Hepatocyte (in vitro differentiated cells): ENCODE measurements around the gene IDH3A. TPM values are rescaled to one million over a fixed set of nuclear protein-coding genes. Genes with fewer than 3 reads are reported as not detected.

Experiments
- DNase-seq: peaks from one replicate; pipeline ENCODE4 v3.0.0-alpha.2; 2016; ENCODE audit warnings: low spot score
- H2AFZ ChIP-seq: fragments of 200-600 bp; sonication (generic); 2 replicates; pipeline ENCODE4 v1.6.0; 2016; ENCODE audit warnings: antibody characterized with exemption, mild to moderate bottlenecking
- H3K27ac ChIP-seq: fragments of 200-600 bp; sonication (generic); 2 replicates; pipeline ENCODE4 v1.5.1; 2016; ENCODE audit warnings: mild to moderate bottlenecking
- H3K27me3 ChIP-seq: fragments of 200-600 bp; sonication (generic); 2 replicates; pipeline ENCODE4 v1.6.1; 2016
- H3K36me3 ChIP-seq: fragments of 200-600 bp; sonication (generic); replicated peaks from 2 replicates; pipeline ENCODE4 v1.5.1; 2016; ENCODE audit warnings: low read depth; ENCODE audit not compliant: insufficient read depth
- H3K4me1 ChIP-seq: fragments of 200-600 bp; sonication (generic); 2 replicates; pipeline ENCODE4 v1.5.1; 2016; ENCODE audit warnings: mild to moderate bottlenecking, moderate library complexity; ENCODE audit not compliant: insufficient read depth
- H3K4me2 ChIP-seq: fragments of 200-600 bp; sonication (generic); 2 replicates; pipeline ENCODE4 v1.6.0; 2016
- H3K4me3 ChIP-seq: fragments of 200-600 bp; sonication (generic); 2 replicates; pipeline ENCODE4 v1.5.1; 2016; ENCODE audit warnings: mild to moderate bottlenecking
- H3K79me2 ChIP-seq: fragments of 200-600 bp; sonication (generic); 2 replicates; pipeline ENCODE4 v1.6.0; 2017; ENCODE audit warnings: mild to moderate bottlenecking
- H3K9me2 ChIP-seq: fragments of 200-600 bp; sonication (generic); replicated peaks from 2 replicates; pipeline ENCODE4 v1.6.0; 2017; ENCODE audit warnings: mild to moderate bottlenecking; ENCODE audit not compliant: insufficient read depth
- H3K9me3 ChIP-seq: fragments of 200-600 bp; sonication (generic); 2 replicates; pipeline ENCODE4 v1.5.1; 2016; ENCODE audit warnings: low read depth, mild to moderate bottlenecking
- H4K20me1 ChIP-seq: fragments of 200-600 bp; sonication (generic); 2 replicates; pipeline ENCODE4 v1.6.0; 2016; ENCODE audit warnings: mild to moderate bottlenecking; ENCODE audit not compliant: insufficient read depth, poor library complexity, severe bottlenecking
- CTCF ChIP-seq: fragments of 200-600 bp; sonication (generic); IDR thresholded peaks from 2 replicates; pipeline ENCODE4 v1.5.1; 2016; ENCODE audit warnings: antibody characterized with exemption, mild to moderate bottlenecking; ENCODE audit not compliant: poor library complexity
- EZH2 ChIP-seq: fragments of 200-600 bp; sonication (generic); IDR thresholded peaks from 2 replicates; pipeline ENCODE4 v1.6.1; 2016; ENCODE audit warnings: antibody characterized with exemption, mild to moderate bottlenecking, borderline replicate concordance
- EZH2phosphoT487 ChIP-seq: fragments of 200-600 bp; sonication (generic); IDR thresholded peaks from one replicate; pipeline ENCODE4 v1.6.1; 2018; ENCODE audit warnings: antibody characterized with exemption, mild to moderate bottlenecking, low read depth, moderate library complexity; ENCODE audit not compliant: unreplicated experiment, severe bottlenecking
- WGBS: methylation state at CpG from one replicate; pipeline ENCODE4 v1.1.6; 2016; ENCODE audit warnings: low lambda C conversion rate; ENCODE audit errors: missing lambda C conversion rate; 5-methylcytosine and 5-hydroxymethylcytosine counted together
- polyA plus RNA-seq: library from polyadenylated mRNA; unstranded; fragments of >200 nt; fragmentation: Nextera tagmentation; extraction: Ambion mirVana; gene quantifications from 2 replicates; pipeline ENCODE4 v1.2.1, GENCODE V29; 2016
- total RNA-seq: library from RNA; depleted of rRNA; stranded (reverse); fragments of >200 nt; gene quantifications from 2 replicates; pipeline ENCODE4 v1.2.3, GENCODE V29; 2014

Gene IDH3A
- total and polyA plus RNA-seq, 2 experiments from 2014 or later: 62.3 to 102 TPM

GRCh38 chr15:78213425-78213750, 64.2 kb downstream of the IDH3A start:
- H3K9me2 ChIP-seq: no peaks in the 10 kb centered on the region
- no peaks in the 10 kb centered on the region for H3K9me3 ChIP-seq
- H2AFZ ChIP-seq: no peak overlapping the region
- H4K20me1 ChIP-seq: no peaks in the 10 kb centered on the region
- peak overlapping the region; percentile 61 for H3K27ac ChIP-seq
- no peak overlapping the region for H3K4me3 ChIP-seq
- WGBS: 95% methylated on average over 6 of the region's 6 CpGs
- DNase-seq: no peak
- H3K79me2 ChIP-seq: no peaks in the 10 kb centered on the region
- H3K27me3 ChIP-seq: no peaks in the 10 kb centered on the region
- peaks cover 34% of the 10 kb centered on the region for H3K4me1 ChIP-seq
- TF ChIP-seq CTCF (no peak), EZH2 (no peak), EZH2phosphoT487 (no peak)
- H3K4me2 ChIP-seq: no peak overlapping the region
- H3K36me3 ChIP-seq: no peaks in the 10 kb centered on the region

GRCh38 chr15:78213956-78214355, 64.8 kb downstream of the IDH3A start:
- Histone ChIP-seq H3K36me3 (no peaks in the 10 kb centered on the region), H3K9me3 (no peaks in the 10 kb centered on the region), H3K27ac (no peak overlapping the region), H3K4me3 (no peak overlapping the region), H4K20me1 (no peaks in the 10 kb centered on the region), H3K27me3 (no peaks in the 10 kb centered on the region), H2AFZ (no peak overlapping the region), H3K79me2 (no peaks in the 10 kb centered on the region), H3K4me1 (peaks cover 34% of the 10 kb centered on the region), H3K9me2 (no peaks in the 10 kb centered on the region), H3K4me2 (no peak overlapping the region)
- WGBS: 90% methylated on average over 4 of the region's 4 CpGs
- TF ChIP-seq CTCF (no peak), EZH2phosphoT487 (no peak), EZH2 (no peak)
- DNase-seq: no peak

GRCh38 chr15:78216276-78217104, 67.3 kb downstream of the IDH3A start:
- Histone ChIP-seq H3K27me3 (no peaks in the 10 kb centered on the region), H3K4me1 (peaks cover 22% of the 10 kb centered on the region), H3K27ac (no peak overlapping the region), H4K20me1 (no peaks in the 10 kb centered on the region), H3K36me3 (no peaks in the 10 kb centered on the region), H3K4me3 (no peak overlapping the region), H3K9me2 (no peaks in the 10 kb centered on the region), H3K4me2 (no peak overlapping the region), H3K9me3 (no peaks in the 10 kb centered on the region), H3K79me2 (no peaks in the 10 kb centered on the region), H2AFZ (no peak overlapping the region)
- TF ChIP-seq CTCF (no peak), EZH2phosphoT487 (no peak), EZH2 (no peak)
- no peak for DNase-seq
- 87% methylated on average over 7 of the region's 7 CpGs for WGBS
